Activated CD4-positive, alpha-beta memory T cell treated with anti-CD3 and anti-CD28 coated beads for 36 hours (primary cell): Measurements from ENCODE around the gene RAN. TPM values are rescaled to one million over a fixed set of nuclear protein-coding genes. Genes with fewer than 3 reads are reported as not detected.
A peak's percentile ranks its signal among the peaks of the same experiment; 100 is the strongest.
"Not testable (repeated sequence)": the region's sequence is repeated elsewhere in the genome, so short reads cannot be mapped to it uniquely, and the experiment has no call there.

Source experiments
- CTCF ChIA-PET: fragments of 350-600 bp; sonication (Branson Sonifier 250); formaldehyde crosslinking; loops from one replicate; lab custom pipeline; 2021; ENCODE audit warnings: antibody characterized with exemption, inconsistent platforms; lab: Charles Lee
- POLR2A ChIA-PET: fragments of 350-600 bp; sonication (Branson Sonifier 250); formaldehyde crosslinking; loops from one replicate; lab custom pipeline; 2021; ENCODE audit warnings: antibody characterized with exemption; lab: Charles Lee
- DNase-seq: peaks from one replicate; pipeline ENCODE4 v3.0.0-alpha.2; 2020
- H3K27ac Mint-ChIP-seq: one replicate; pipeline ENCODE4 v1.8.0; 2021; ENCODE audit warnings: mixed read lengths
- H3K27me3 Mint-ChIP-seq: one replicate; pipeline ENCODE4 v1.8.0; 2021; ENCODE audit warnings: mixed read lengths
- H3K36me3 Mint-ChIP-seq: one replicate; pipeline ENCODE4 v1.8.0; 2021; ENCODE audit warnings: mixed read lengths
- H3K4me1 Mint-ChIP-seq: one replicate; pipeline ENCODE4 v1.8.0; 2021; ENCODE audit warnings: low read depth, mixed read lengths
- H3K4me3 Mint-ChIP-seq: one replicate; pipeline ENCODE4 v1.8.0; 2021; ENCODE audit warnings: mild to moderate bottlenecking, mixed read lengths
- H3K9me3 Mint-ChIP-seq: one replicate; pipeline ENCODE4 v1.8.0; 2021; ENCODE audit warnings: mixed read lengths
- intact Hi-C: fragments of 100-400 bp; cut with micrococcal nuclease; formaldehyde crosslinking; loops from one replicate; pipeline ENCODE4 v1.15.1; 2023
- total RNA-seq, 2 experiments: library from RNA; stranded (reverse); gene quantifications; one replicate each; pipeline ENCODE4 v1.2.3, GENCODE V29; 2021

Gene RAN
- total RNA-seq, 2 experiments from 2014 or later = 2,100 to 2,144 TPM

DNA sequence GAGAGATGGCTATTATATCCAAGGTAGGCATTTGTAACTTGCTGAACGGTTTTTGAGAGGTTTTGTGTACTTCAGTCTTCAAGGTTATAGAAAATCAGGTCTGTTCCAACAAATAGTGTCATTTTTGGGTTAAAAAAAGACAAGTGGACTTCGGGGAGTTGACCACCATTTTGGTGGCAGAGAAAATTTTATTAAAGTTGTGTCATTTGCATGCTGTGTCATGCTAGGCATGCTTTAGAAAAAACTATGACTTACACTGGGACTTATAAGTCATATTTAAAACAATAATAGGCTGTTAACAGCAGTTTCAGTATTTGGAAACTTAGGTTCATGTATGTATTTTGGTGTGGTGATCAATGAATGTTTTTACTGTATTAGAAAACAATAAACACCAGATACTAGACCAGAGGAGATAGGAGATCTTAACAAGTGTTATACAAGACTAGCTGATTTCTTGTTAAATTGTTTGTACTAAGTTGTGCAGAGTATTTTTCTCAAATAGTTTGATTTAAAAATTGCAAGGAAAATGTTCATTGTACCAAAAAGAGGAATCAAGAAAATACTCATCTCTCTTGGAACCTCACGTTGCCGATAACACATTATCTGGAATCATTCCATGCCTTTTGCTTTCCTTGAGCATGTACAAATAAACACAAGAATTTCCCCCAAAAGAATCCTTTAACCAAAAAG is 1.4 kb downstream of the RAN start:
- Mint-ChIP-seq H3K36me3 (peaks cover 56% of the 10 kb centered on the region), H3K4me1 (peaks cover 55% of the 10 kb centered on the region), H3K9me3 (no peaks in the 10 kb centered on the region), H3K27me3 (no peaks in the 10 kb centered on the region), H3K4me3 (peak overlapping the region; percentile 99), H3K27ac (peak overlapping the region; percentile 99)
- intact Hi-C loops = loop anchor here (1.0 to 10.0 kb wide), 5 partner anchors 111 to 1022 kb away; partner anchors contain the start of gene ULK1
- no peak for DNase-seq
- ChIA-PET CTCF (interaction anchor here (1.5 kb wide), 1 partner anchor 47 kb away, joined by 5 read pairs; no protein-coding TSS in a partner anchor), POLR2A (no interaction called here)

DNA sequence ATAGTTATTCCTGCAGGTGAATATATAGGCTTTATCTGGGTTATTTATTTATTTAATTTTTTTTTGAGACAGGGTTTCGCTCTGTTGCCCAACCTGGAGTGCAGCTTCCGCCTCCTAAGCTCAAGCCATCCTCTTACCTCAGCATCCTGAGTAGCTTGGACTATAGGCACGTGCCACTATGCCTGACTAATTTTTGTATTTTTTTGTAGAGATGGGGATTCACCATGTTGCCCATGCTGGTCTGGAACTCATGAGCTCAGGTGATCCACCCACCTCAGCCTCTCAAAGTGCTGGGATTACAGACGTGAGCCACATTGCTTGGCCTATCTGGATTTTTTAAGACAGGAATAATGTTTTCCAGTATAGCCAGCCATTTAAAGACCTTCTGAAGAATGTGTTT is 2.0 kb downstream of the RAN start:
- DNase-seq = peak; percentile 64
- peaks cover 52% of the 10 kb centered on the region for H3K4me1 Mint-ChIP-seq
- no peaks in the 10 kb centered on the region for H3K9me3 Mint-ChIP-seq
- peak overlapping the region; percentile 99 for H3K27ac Mint-ChIP-seq
- no peaks in the 10 kb centered on the region for H3K27me3 Mint-ChIP-seq
- CTCF ChIA-PET = interaction anchor here (1.5 kb wide), 1 partner anchor 47 kb away, joined by 5 read pairs; no protein-coding TSS in a partner anchor
- H3K4me3 Mint-ChIP-seq = peak overlapping the region; percentile 99
- POLR2A ChIA-PET = no interaction called here
- intact Hi-C loops = loop anchor here (1.0 to 10.0 kb wide), 5 partner anchors 112 to 1021 kb away; partner anchors contain the start of gene ULK1
- peaks cover 58% of the 10 kb centered on the region for H3K36me3 Mint-ChIP-seq

DNA sequence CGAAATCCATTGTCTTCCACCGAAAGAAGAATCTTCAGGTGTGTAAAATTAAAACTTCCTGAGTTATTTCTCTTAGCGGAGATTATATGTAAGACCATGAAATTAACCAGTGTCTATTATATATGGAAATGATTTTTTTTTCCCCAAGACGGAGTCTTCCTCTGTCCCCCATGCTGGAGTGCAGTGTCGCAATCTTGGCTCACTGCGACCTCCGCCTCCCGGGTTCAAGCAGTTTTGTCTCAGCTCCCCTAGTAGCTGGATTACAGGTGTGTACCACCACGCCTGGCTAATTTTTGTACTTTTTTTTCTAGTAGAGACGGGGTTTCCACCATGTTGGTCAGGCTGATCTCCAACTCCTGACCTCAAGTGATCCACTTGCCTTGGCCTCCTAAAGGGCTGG is 2.8 kb downstream of the RAN start:
- peaks cover 58% of the 10 kb centered on the region for H3K36me3 Mint-ChIP-seq
- H3K4me1 Mint-ChIP-seq = peaks cover 58% of the 10 kb centered on the region
- ChIA-PET CTCF (no interaction called here), POLR2A (no interaction called here)
- peak overlapping the region; percentile 99 for H3K4me3 Mint-ChIP-seq
- H3K27me3 Mint-ChIP-seq = no peaks in the 10 kb centered on the region
- intact Hi-C loops = loop anchor here (5.0 to 10.0 kb wide), 4 partner anchors 112 to 1020 kb away; partner anchors contain the start of gene ULK1
- H3K9me3 Mint-ChIP-seq = no peaks in the 10 kb centered on the region
- no peak for DNase-seq
- H3K27ac Mint-ChIP-seq = peak overlapping the region; percentile 99

DNA sequence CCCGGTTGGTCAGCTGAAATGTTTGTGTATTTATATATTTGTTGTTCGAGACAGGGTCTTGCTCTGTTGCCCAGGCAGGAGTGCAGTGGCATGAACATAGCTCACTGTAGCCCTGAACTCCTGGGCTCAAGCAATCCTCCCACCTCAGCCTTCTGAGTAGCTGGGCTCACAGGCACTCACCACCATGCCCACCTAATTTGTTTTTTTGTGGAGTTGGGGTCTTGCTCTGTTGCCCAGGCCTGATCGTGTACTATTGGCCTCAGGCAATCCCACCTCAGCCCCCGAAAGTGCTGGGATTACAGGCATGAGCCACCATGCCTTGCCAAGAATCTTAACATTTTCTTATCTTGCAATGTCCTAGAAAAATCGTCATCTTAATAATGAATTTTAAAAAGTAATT is 3.3 kb downstream of the RAN start:
- no peaks in the 10 kb centered on the region for H3K27me3 Mint-ChIP-seq
- DNase-seq = no peak
- H3K36me3 Mint-ChIP-seq = peaks cover 58% of the 10 kb centered on the region
- intact Hi-C loops = loop anchor here (10.0 kb wide), 1 partner anchor 1020 kb away; the partner anchor contains the start of gene ULK1
- ChIA-PET POLR2A (no interaction called here), CTCF (interaction anchor here (1.5 kb wide), 1 partner anchor 49 kb away, joined by 5 read pairs; no protein-coding TSS in a partner anchor)
- peaks cover 61% of the 10 kb centered on the region for H3K4me1 Mint-ChIP-seq
- no peaks in the 10 kb centered on the region for H3K9me3 Mint-ChIP-seq
- peak overlapping the region; percentile 23 for H3K27ac Mint-ChIP-seq
- H3K4me3 Mint-ChIP-seq = no peak overlapping the region

DNA sequence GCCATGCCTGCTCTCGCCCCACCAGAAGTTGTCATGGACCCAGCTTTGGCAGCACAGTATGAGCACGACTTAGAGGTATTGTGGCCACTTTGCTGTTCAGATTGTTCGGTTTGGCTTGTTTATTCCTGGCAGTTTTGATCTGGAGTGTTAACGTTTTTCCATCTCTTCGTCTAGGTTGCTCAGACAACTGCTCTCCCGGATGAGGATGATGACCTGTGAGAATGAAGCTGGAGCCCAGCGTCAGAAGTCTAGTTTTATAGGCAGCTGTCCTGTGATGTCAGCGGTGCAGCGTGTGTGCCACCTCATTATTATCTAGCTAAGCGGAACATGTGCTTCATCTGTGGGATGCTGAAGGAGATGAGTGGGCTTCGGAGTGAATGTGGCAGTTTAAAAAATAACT is 3.8 kb downstream of the RAN start:
- H3K27me3 Mint-ChIP-seq, DNase-seq, H3K4me3 Mint-ChIP-seq, H3K9me3 Mint-ChIP-seq, POLR2A ChIA-PET: not testable (repeated sequence)
- peaks cover 55% of the 10 kb centered on the region for H3K36me3 Mint-ChIP-seq
- H3K27ac Mint-ChIP-seq = peak overlapping the region; percentile 42
- peaks cover 62% of the 10 kb centered on the region for H3K4me1 Mint-ChIP-seq
- CTCF ChIA-PET = interaction anchor here (1.5 kb wide), 1 partner anchor 50 kb away, joined by 5 read pairs; no protein-coding TSS in a partner anchor
- intact Hi-C loops = loop anchor here (10.0 kb wide), 1 partner anchor 1019 kb away; the partner anchor contains the start of gene ULK1

DNA sequence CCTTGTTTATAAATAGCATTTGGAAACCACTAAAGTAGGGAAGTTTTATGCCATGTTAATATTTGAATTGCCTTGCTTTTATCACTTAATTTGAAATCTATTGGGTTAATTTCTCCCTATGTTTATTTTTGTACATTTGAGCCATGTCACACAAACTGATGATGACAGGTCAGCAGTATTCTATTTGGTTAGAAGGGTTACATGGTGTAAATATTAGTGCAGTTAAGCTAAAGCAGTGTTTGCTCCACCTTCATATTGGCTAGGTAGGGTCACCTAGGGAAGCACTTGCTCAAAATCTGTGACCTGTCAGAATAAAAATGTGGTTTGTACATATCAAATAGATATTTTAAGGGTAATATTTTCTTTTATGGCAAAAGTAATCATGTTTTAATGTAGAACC is 4.4 kb downstream of the RAN start:
- Mint-ChIP-seq H3K27me3 (no peaks in the 10 kb centered on the region), H3K36me3 (peaks cover 54% of the 10 kb centered on the region), H3K4me1 (peaks cover 64% of the 10 kb centered on the region), H3K9me3 (no peaks in the 10 kb centered on the region), H3K4me3 (no peak overlapping the region), H3K27ac (no peak overlapping the region)
- ChIA-PET POLR2A (interaction anchor here (1.4 kb wide), 1 partner anchor 9 kb away, joined by 3 read pairs; no protein-coding TSS in a partner anchor), CTCF (interaction anchor here (1.5 kb wide), 1 partner anchor 50 kb away, joined by 5 read pairs; no protein-coding TSS in a partner anchor)
- intact Hi-C loops = loop anchor here (10.0 kb wide), 1 partner anchor 1019 kb away; the partner anchor contains the start of gene ULK1
- no peak for DNase-seq

DNA sequence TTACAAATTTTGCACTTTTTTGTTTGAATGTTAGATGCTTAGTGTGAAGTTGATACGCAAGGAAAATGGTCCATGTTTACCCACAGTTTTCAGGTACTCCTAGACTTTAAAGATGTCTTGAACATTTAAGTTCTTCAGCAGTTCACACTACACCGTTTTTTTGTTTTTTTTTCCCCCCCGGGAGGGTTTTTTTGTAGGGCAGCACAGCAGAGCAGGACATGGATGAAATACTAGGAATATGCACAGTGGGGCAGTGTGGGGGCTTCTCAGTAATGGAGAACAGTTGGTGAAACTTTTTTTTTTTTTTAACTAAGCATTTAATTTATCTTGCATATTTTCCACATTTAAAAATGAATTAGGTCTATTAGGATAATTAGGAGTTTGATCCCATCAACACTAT is 4.9 kb downstream of the RAN start:
- ChIA-PET CTCF (interaction anchor here (1.5 kb wide), 1 partner anchor 51 kb away, joined by 5 read pairs; no protein-coding TSS in a partner anchor), POLR2A (interaction anchor here (1.4 kb wide), 1 partner anchor 9 kb away, joined by 3 read pairs; no protein-coding TSS in a partner anchor)
- DNase-seq = no peak
- peaks cover 54% of the 10 kb centered on the region for H3K36me3 Mint-ChIP-seq
- no peak overlapping the region for H3K4me3 Mint-ChIP-seq
- no peak overlapping the region for H3K27ac Mint-ChIP-seq
- H3K27me3 Mint-ChIP-seq = no peaks in the 10 kb centered on the region
- intact Hi-C loops = loop anchor here (10.0 kb wide), 1 partner anchor 1018 kb away; the partner anchor contains the start of gene ULK1
- H3K4me1 Mint-ChIP-seq = peaks cover 64% of the 10 kb centered on the region
- H3K9me3 Mint-ChIP-seq = no peaks in the 10 kb centered on the region

DNA sequence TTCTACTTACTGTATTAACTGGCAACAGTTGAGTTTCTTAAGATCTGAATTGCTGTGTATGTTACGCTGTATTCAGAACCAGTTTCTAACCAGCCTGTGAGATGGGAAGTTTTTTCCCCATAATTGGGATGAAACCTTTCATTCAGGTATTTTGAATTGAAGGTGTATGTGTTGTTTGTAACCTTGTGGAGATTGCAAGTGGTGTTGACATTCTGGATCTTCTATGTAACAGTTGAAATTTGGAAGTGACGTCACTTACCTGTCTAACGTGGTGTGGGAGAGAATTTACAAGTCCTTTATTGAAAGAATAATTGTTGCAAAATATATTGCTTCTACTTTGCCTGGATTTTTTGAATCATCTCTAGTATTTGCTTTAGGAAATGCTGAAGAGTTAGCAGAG is 5.5 kb downstream of the RAN start:
- POLR2A ChIA-PET = interaction anchor here (1.4 kb wide), 1 partner anchor 8 kb away, joined by 3 read pairs; no protein-coding TSS in a partner anchor
- Mint-ChIP-seq H3K4me1 (peaks cover 64% of the 10 kb centered on the region), H3K36me3 (peaks cover 54% of the 10 kb centered on the region), H3K4me3 (no peak overlapping the region), H3K27ac (no peak overlapping the region), H3K9me3 (no peaks in the 10 kb centered on the region), H3K27me3 (no peaks in the 10 kb centered on the region)
- no peak for DNase-seq
- CTCF ChIA-PET = no interaction called here
- intact Hi-C loops = loop anchor here (10.0 kb wide), 1 partner anchor 1017 kb away; the partner anchor contains the start of gene ULK1

DNA sequence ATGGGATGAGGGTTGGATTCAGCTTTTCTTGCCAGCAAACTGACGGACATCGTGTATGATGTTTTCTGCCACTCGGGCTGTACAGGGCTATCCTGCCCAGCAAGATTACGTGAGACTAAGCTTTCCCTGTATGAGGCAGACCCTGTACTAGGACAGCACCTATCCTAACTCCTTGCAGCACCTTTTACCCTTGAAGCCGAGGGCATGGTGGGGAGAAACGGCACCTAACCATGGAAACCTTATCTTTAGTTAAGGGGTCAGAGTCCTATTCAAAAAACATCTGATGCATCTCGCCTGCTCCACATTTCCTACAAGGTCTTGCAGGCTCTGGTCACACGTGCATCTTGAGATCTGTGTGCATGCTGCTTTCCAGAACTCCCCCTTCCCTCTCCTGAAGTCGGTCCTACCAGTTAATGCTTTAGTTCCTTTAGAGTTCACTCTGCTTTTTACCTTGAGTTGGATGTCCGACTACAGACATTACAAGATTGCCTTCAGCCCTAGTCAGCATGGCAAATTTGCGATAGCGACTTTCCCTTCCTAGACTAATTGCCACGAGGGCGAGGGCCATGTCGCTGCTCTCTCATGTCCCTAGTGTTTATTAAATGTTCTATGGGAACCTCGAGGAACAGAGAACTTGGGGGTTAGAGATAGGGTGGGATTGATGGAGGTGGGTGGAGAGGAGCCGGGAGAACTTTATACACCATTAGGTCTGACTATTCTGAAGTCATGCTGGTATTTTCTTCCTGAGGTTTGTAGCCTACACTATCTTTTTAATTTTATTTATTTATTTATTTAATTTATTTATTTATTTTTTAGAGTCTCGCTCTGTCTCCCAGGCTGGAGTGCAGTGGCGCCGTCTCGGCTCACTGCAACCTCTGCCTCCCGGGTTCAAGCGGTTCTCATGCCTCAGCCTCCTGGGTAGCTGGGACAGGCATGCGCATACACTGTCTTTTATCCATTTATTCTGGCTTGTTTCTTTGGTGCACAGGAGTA is 6.6 kb downstream of the RAN start:
- Mint-ChIP-seq H3K4me3 (no peak overlapping the region), H3K9me3 (no peaks in the 10 kb centered on the region)

DNA sequence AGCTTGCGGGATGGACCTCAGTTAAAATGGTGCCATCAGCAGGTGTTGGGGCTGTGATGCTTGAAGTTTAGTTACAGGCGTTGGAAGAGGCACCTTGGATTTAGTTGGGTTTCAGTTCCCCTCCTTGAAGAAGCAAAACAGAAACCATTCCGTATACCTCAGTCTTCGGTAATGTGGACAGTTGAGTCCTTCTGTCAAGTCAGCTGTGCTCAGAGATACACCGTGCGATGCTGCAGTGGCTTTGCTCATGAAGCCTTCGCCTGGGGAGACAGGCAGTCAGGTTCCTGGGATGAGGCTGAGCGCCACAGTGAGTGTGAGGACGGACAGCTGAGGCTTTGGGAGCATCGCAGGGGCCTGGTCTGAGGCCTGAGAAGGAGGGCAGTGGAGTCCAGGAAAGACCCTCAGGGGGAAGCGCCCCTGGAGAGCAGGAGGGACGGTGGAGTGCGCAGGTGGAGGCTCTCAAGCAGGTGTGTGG is 7.4 kb downstream of the RAN start:
- no peak overlapping the region for H3K4me3 Mint-ChIP-seq
- no peak for DNase-seq
- no peaks in the 10 kb centered on the region for H3K27me3 Mint-ChIP-seq
- H3K4me1 Mint-ChIP-seq = peaks cover 51% of the 10 kb centered on the region
- POLR2A ChIA-PET = interaction anchor here (1.6 kb wide), 1 partner anchor 8 kb away, joined by 5 read pairs; no protein-coding TSS in a partner anchor
- H3K9me3 Mint-ChIP-seq = no peaks in the 10 kb centered on the region
- CTCF ChIA-PET = no interaction called here
- H3K36me3 Mint-ChIP-seq = peaks cover 36% of the 10 kb centered on the region
- intact Hi-C loops = loop anchor here (10.0 kb wide), 1 partner anchor 1016 kb away; the partner anchor contains the start of gene ULK1
- no peak overlapping the region for H3K27ac Mint-ChIP-seq

More for the DNA sequence above, 6.6 kb downstream of the RAN start:
- ChIA-PET CTCF (no interaction called here), POLR2A (no interaction called here)
- no peak for DNase-seq
- Mint-ChIP-seq H3K27ac (peak overlapping the region; percentile 13), H3K27me3 (no peaks in the 10 kb centered on the region), H3K36me3 (peaks cover 43% of the 10 kb centered on the region), H3K4me1 (peaks cover 56% of the 10 kb centered on the region)
- intact Hi-C loops = loop anchor here (10.0 kb wide), 1 partner anchor 1016 kb away; the partner anchor contains the start of gene ULK1
